ENCODE measurements around the gene RUNX2. TPM values are rescaled to one million over a fixed set of nuclear protein-coding genes. Genes with fewer than 3 reads are reported as not detected.

RUNX2 gene
- total and polyA plus RNA-seq, 4 donors, result 0.09 to 1.5 (median 0.75) TPM

GRCh38 chr6:45540375-45540920 lies 212.3 kb downstream of the RUNX2 start:
- no peaks in the 10 kb centered on the region for H3K36me3 ChIP-seq (ENCODE audit: control insufficient read depth in 4 of 4, insufficient read depth in 3 of 4, low read depth in 1 of 4, low read length in 3 of 4)
- no peaks in the 10 kb centered on the region for H3K27me3 ChIP-seq (ENCODE audit: control insufficient read depth in 4 of 4, insufficient read depth in 4 of 4, low read length in 3 of 4)
- H3K9ac ChIP-seq (ENCODE audit: low read depth in 1 of 2, low read length in 2 of 2), result no peak overlapping the region

GRCh38 chr6:45541934-45542333 lies 213.8 kb downstream of the RUNX2 start:
- no peak overlapping the region for H3K27ac ChIP-seq (ENCODE audit: low read depth in 1 of 2, low read length in 2 of 2)
- TF ChIP-seq CTCF (IDR thresholded peaks at IDR 0.05; ENCODE audit: low read depth, low read length, missing input control) (no peak), ZBTB33 (IDR thresholded peaks at IDR 0.05) (no peak), REST (IDR thresholded peaks at IDR 0.05) (no peak), TAF1 (conservative IDR thresholded peaks at IDR 0.05) (no peak), FOXA1 (IDR thresholded peaks at IDR 0.05) (no peak)
- H3K4me1 ChIP-seq (ENCODE audit: control insufficient read depth in 4 of 4, insufficient read depth in 4 of 4, low read length in 3 of 4), result peaks cover 0 to 12% (median 10%) of the 10 kb centered on the region in 4 donors
- no peaks in the 10 kb centered on the region for H3K27me3 ChIP-seq (ENCODE audit: control insufficient read depth in 4 of 4, insufficient read depth in 4 of 4, low read length in 3 of 4)
- no peaks in the 10 kb centered on the region for H3K9me3 ChIP-seq (ENCODE audit: control insufficient read depth in 4 of 4, low read length in 3 of 4)
- DNase-seq (ENCODE audit: low spot score), result no peak
- WGBS, result 86% methylated on average over 3 of the region's 3 CpGs
- no peak overlapping the region for H3K9ac ChIP-seq (ENCODE audit: low read depth in 1 of 2, low read length in 2 of 2)
- H3K4me3 ChIP-seq (ENCODE audit: low read depth in 1 of 3, low read length in 3 of 3), result no peak overlapping the region
- H3K36me3 ChIP-seq (ENCODE audit: control insufficient read depth in 4 of 4, insufficient read depth in 3 of 4, low read depth in 1 of 4, low read length in 3 of 4), result no peaks in the 10 kb centered on the region

More at GRCh38 chr6:45540375-45540920, 212.3 kb downstream of the RUNX2 start:
- Histone ChIP-seq H3K4me1 (ENCODE audit: control insufficient read depth in 4 of 4, insufficient read depth in 4 of 4, low read length in 3 of 4) (peaks cover 0 to 12% (median 10%) of the 10 kb centered on the region in 4 donors), H3K9me3 (ENCODE audit: control insufficient read depth in 4 of 4, low read length in 3 of 4) (no peaks in the 10 kb centered on the region), H3K27ac (ENCODE audit: low read depth in 1 of 2, low read length in 2 of 2) (no peak overlapping the region), H3K4me3 (ENCODE audit: low read depth in 1 of 3, low read length in 3 of 3) (no peak overlapping the region)
- WGBS, result 79% methylated on average over 6 of the region's 6 CpGs
- DNase-seq (ENCODE audit: low spot score), result no peak
- TF ChIP-seq RXRA (IDR thresholded peaks at IDR 0.05) (no peak), JUND (IDR thresholded peaks at IDR 0.05) (no peak), REST (IDR thresholded peaks at IDR 0.05) (no peak), EGR1 (IDR thresholded peaks at IDR 0.05; ENCODE audit: low read depth in 2 of 2) (no peak), NR2F2 (IDR thresholded peaks at IDR 0.05) (no peak), CTCF (IDR thresholded peaks at IDR 0.05; ENCODE audit: low read depth, low read length, missing input control) (no peak), ATF3 (IDR thresholded peaks at IDR 0.05) (no peak)

Data from liver (tissue), 9 donors.